Activated CD8-positive, alpha-beta memory T cell treated with anti-CD3 and anti-CD28 coated beads, Interleukin-2, amount 50 U/mL, for 1 hour (primary cell): ENCODE measurements around the gene ARHGAP15.

Experiments
- DNase-seq: peaks from one replicate; pipeline ENCODE4 v3.0.0-alpha.2; 2020; ENCODE audit errors: extremely low read depth

The ARHGAP15 gene

DNA sequence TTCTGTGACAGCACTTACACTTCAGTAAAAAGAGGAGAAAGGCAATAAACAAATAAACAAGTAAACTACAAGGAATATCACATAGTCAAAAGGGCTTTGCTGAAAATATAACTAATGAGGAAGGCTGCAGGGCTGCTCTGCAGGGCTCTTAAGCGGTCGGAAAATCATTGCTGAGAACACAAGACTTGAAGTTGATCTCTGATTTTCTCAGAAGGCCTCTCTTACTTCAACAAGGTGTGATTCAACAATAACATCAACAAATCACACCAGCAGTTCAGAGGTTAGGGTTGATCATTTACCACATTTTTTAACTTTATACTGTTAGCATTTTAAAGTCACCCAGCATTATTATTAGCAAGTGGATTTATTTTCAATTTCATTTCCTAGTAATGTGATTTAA lies 215.6 kb downstream of the ARHGAP15 start:
- DNase-seq, result no peak

DNA sequence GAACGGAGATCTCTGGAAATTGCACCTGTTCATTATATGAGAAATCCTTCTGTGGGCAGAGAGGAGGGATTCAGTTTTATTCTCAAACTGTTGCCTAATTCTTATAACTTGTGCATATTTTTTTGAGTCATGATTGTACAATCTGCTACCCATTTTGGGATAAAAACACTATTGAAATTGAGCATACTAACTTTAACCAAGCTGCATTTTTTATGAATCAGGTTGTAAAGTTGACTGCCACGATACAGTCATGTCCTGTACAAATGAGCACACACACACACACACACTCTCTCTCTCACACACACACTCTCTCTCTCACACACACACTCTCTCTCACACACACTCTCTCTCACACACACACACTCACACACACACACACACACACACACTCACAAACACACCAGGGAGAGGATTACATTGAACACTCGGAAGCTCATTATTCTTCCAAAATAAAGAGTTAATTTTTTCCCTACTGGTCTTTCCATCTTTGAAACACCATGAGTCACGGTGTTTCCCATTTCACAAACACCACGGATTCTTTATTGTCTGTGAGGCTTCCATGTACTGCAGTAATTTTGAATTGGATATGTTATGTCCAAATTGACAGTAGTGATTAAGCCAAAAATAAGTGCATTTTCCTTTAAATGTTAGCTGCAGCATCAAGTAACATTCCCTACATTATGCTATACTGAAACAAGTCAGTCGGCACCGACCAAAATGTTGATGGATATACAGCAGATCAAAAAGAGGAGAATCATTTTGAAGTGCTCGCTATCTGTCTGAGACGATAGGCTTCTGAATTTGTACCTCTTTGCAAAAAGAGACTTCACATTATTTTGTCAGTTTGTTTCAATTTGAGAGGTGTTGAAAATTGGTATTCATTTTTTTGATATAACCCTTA lies 216.9 kb downstream of the ARHGAP15 start:
- no peak for DNase-seq

DNA sequence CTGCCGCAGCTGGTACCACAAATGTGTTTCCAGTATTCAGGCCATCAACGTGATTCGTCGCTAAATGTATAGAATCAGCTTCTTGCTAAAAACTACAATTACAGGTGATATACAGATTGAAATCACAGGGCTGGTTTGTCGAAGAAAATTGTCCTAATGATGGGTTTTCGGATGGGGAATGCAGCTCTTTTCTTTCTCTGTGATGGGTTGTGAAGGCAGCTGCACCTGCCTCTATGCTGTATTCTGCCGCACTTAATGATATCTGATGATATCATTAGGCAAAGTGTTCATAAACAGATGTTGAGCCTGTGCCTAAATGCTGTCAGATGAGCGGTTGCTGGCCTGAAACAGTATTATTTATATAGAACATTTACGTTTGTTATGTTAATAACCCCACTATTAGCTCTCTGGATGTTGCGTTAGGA lies 218.1 kb downstream of the ARHGAP15 start:
- DNase-seq, result no peak

DNA sequence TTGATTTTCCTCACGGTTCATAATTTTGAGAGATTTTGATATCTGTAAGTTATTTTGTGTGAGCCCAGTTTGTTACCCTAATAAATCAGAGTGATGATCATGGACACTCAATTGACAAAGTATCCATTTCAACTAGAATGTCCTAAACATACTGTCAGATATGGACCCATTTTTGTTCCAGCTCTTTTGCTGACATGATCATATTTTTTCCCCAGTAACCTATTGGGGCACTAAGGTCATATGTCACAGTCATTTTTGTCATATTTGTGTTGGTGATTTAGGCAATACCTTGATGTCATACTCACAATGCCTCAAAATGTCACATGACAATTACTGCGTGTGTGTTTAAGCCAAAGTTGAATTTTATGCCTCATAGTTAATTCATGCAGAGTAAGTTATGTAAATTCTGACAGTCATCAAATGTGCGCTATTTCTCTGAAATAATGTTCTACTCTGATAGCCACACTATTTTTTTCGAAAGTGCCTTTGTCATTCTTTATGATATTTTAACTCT lies 218.7 kb downstream of the ARHGAP15 start:
- DNase-seq, result no peak

DNA sequence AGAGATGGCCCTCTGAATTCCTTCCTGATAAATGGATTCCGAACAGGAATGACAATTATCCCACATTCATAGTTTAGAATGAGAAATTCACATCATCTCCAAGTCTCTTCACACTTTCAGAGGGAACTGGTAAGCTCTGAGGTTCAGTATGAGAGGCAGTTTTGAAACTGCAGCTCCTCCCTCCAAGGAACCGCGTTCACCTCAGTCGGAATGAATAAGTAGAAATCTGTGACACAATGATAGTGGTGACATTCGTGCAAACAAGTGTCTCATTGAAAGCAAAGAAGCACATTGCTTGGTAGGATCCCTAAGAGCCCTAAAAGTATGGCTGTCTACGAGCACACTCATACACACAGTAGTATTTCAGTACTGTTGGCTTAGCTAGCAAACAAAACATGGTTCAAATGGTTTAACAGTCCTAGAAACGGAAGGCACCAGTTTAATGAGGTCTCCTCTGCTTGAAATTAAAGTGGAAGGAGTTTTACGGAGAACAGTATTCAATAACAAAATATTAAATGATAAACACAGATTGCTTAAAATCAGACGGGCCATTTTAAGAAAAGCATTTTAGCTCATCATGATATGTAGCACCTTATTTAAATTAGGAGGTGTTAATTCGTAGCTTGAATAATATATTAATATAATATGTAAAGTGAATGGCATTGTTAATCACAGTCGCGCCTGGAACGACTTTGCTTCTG lies 225.0 kb downstream of the ARHGAP15 start:
- DNase-seq, result no peak

DNA sequence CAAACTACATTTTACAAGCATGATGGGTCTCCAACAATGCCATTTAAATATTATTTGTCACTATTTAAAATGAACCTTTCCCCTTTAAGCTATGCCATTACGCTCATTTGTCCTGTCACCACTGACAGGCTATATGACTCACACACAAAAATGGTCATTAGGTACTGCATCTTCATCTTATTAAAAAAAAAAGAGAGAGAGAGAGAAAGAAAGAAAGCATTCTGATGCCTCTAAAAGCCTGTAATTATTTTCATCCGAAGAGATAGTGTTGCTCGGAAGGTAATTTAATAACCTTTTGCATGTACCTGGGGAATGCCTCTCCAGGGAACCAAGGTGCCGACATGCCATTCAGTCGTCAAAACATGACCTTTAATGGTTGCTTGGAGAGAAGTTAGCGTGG lies 226.7 kb downstream of the ARHGAP15 start:
- no peak for DNase-seq

DNA sequence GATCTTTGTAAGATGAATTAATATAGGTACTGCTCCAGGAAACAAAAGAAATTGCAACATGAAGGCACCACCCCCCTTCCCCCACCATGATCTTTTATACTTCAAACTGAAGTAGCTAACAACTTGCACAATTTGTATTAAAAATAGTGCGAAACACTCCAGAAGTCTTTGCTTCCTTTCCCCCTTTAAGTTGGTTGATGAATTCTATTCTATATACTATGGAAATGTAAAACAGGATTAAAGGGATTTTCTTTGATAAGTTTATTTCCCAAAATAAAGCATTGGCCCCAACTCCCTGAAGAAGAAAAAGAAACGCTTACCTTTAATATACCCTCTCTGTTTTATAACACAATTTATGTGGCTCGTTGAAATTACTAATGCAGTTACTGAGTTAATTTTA lies 227.1 kb downstream of the ARHGAP15 start:
- DNase-seq, result no peak

DNA sequence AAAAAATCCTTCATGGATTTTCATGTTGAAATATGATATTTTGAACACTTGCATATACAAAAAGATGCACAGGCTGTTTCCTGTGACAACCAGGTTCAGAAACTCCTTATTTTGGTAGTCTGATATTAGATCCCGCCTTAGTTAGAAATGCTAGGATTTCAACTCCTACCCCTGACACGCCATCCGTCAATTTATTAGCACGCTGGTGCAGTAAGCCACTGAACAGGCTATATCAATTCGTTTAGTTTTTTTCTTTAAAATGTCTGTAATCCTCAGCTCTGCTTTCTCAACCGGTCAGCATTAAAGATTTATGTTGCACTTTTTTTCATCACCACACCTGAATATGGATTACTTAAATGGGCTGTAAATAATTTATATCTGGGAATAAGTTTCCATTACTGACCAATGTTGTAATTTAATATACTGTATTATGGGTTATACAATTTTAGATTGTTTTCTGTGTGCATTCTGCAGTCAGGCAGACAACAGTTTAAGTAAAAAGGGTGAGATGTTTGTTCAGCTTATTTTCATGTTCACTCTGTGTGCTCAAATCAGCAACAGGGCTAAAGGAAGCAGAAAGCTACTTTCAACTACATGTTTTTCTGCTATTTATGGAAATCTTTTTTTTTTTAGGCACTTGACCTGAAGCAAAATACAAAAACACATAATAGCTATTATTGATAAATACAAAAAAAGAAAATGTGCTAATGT lies 227.7 kb downstream of the ARHGAP15 start:
- DNase-seq, result no peak

DNA sequence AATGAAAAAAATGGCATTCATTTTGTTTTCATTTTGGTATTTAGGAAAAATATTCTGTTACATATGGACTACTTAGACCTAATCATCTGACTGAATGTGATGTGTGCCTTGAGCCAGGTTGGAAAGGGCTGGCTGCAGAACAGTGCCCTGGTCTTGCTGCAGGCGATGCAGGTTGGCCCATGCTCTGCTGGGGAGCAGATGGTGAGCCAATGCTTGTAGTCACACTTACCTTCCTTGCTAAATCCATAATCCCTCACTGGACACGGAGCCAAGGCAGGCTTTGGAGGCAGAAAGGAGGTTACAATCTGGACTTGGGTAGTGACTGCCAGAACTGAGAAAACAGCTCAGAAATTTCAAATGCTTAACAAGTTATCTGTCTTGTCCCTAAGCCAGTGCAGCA lies 228.7 kb downstream of the ARHGAP15 start:
- DNase-seq, result no peak

DNA sequence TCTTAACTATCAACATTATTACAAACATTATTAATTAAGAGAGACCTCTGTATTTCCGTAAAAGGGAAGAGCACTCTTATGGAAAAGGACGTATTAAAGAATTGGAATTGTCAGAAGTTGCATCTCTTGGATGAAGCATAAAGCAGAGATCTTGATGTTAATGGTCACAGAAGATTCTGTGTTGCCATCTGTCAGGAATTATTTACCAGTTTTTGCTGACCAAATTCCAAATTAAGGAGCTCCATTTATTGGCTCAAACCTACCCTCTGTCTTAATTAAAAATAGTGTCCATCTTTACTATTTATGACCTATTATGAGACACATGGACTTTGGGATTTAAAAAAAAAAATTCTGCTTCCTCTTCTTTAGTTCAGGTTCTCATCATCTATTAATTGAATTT lies 232.1 kb downstream of the ARHGAP15 start:
- DNase-seq, result no peak

DNA sequence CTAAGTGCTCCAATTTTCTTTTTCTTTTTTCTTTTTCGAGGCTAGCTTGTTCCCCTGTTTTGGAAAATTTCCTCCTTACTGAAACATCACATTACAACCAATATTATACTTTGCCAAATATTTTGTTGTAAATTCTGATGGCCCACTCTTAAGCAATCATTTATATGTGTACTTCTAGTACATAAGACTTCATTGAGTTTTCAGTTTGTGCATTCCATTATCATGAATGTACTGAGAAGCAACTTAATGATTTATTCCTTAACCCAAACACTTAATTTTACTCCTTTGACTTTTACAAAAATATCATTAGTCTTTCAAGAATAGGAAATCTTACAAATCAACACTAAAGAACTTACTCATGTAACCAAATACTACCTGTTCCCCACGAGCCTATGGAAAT lies 242.4 kb downstream of the ARHGAP15 start:
- no peak for DNase-seq

DNA sequence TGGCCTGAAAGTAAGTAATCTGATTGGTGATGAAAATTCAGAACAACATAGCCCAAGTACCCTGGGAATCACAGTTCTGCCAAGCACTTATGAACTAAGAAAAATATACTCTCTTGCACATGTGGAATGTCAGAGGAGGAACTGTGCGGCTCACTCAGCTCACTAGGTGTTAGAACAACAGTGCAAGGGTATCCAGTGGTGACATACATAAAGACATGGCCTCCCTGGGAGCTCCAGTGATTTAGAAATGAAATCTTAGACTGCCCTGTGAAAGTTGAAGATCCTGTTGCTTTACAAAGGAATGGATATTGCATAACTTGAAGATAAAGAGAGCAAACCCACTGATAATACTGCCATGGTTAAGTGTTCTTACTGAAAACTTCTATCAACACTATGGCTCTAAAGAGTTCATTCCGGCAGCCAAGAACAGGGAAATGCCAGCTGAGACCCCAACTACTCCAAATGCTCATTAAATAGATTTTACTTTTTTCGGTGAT lies 246.2 kb downstream of the ARHGAP15 start:
- no peak for DNase-seq

DNA sequence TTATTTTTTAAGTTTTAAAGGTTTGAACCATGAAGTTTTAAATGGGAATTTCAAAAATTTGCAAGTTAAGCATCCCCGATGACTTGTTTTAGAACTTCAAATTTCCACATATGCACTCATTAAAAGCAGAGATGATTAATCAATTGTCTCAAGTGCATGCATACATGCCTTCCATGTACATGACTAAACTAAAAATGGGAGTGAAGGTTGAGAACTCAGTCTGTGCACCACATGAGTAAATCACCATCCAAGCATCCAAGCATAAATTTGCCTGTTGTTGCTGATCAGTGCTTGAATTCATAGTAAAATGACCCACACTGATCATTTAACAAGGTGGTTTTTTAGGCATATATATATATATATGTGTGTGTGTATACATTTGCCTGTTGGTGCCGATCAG lies 249.8 kb downstream of the ARHGAP15 start:
- no peak for DNase-seq

DNA sequence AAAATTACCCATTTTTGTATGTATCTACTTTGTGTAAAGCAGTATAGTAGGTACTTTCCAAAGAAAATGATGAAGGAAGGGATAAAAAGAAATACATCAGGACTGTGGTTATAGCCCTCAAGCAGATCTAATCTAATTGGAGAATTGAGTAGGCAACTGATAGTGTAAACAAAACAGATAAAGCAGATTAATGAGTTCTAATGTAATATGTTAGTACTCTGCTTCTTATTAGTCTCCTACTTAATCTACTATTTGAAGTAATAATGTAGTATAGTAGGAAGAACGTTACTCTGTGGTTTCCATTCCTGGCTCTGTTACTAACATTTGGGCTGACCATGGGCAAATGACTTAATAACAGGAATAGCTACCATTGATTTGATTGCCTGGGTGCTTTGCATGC lies 250.7 kb downstream of the ARHGAP15 start:
- DNase-seq, result no peak

DNA sequence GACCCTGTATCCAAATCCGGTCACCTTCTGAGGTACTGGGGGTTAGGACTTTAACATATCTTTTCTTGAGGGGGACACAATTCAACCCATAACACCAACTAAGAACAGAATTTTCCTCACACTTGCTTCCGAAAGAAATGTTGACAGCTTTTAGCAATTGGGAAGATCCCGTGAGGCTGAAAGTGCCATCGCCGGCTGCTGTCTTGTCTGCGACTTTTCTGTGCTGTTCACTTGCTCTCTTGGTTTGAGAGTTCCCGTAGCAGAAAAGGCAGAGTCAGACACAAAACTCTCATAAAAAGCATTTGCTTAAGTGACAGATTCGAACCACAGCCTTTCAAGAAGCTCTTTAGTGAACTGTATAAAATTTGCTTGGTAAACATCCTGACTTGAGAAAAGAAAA lies 253.4 kb downstream of the ARHGAP15 start:
- no peak for DNase-seq

DNA sequence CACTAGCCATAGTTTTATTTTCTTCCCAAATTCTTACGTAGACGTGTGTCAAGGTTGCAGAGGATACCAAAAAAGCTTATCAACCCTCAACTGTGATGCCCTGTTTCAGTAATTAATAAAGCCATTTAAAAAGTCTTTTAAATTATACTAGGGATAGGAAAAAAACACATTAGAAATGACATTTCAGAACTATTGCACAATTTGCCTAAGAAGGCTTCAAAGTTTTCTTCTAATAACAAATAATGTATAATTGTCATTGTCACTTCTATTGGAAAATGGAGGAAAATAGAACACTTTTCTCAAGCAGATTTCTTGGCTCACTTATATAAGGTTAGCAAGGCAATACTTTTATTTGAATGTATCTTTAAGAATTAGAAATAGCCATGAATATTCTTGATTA lies 253.8 kb downstream of the ARHGAP15 start:
- DNase-seq, result no peak

DNA sequence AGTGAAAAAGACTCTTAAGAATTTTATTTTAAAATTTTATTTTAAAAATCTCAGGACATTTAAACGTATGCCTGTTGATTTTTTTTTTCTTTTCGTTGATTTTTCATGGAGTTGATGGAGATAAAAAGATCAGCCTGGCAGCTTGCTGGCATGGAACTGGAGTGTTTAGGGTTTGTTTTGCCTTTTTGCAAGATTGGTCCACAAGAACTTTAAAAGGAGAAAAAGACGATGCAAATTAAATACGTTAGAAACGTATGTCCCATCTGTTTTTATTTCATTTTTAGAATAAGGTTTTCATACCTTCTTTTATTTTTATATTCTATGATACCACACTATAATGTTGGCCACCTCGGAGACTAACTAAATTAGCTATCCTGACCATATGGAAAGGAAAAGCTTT lies 254.9 kb downstream of the ARHGAP15 start:
- DNase-seq, result no peak

DNA sequence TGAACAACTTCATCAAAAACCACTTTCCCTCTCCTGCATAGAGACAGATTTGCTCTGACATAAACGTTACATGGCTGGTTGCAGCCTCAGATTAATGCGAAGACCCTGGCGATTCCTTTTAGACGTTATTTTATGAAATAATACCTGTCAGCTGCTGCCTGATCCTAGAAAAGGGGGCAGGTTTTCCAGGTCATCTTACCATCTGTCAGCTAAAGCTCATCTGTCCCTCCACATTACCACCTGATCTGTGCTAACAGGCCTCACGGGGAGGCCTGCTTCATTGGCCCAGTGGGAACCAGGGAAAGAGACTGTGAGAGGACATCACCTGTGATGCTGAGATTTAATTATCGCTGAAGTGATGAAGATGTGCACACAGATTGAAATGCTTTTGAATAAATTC lies 261.0 kb downstream of the ARHGAP15 start:
- DNase-seq, result no peak

DNA sequence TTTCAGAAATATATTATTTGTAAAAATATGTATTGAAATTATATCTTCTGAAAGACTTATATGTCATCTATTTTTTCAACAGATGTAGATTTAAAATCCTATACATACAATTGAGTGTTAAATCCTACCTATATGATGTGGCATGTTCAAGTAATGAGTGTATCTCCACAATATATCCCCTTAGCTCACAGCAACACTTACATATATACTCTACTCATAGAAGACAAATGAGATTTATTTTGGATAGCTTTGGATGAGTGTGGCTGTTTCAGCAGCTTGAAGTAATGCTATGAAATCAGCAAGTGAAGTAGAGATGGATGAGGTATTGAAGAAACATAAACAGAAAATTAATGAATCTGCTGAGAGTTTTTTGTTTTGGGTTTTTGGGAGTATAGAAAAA lies 263.1 kb downstream of the ARHGAP15 start:
- no peak for DNase-seq

DNA sequence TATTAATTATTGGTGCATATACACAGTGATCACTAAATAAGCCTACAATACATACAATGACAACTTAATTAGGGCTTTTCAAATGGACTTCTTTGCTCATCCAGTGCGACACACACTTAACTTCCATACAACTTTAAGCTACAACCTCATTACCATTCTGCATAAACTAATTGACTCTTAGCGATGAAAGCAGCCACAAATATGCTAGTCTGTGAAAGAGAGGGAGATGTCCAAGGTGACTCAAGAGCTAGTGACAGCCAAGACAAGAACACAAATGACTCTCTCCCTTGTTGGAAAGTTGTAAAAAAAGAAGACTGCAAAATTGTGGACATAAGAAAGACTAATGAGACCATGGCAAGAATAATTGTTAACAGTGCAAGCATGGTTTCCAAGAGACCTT lies 264.8 kb downstream of the ARHGAP15 start:
- no peak for DNase-seq

DNA sequence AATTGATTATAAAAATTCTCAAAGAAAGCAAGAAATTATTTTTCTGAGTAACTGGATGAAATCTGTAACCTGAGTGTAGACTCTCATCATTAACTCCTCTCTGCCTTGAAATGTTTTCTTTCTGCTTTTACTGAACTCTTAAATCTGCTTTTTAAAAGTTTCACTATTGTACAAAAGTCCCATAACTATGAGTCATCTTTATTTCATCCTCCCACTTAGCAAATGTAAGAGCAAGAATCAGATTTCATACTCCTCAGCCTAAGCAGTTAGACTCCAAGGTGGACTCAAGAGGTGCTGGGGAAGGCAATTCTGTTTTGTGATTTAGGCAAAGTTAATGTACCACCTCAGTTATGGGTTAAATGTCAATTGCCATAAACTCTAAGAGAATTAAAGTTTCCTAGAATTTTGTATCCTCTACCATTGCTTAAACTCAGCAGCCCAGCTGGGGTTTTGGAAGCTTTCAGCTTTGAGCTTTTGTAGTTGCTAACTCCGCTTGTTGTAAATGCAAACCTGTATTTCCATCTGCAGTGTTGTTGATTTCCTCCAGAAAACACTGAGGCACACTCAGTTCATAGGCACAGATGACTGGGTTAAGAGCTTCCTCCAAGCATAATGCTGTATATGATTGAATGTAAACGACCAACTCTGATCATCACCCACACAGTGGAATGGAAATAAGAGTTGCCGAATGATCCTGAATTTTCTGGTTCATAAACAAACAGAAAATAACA lies 268.8 kb downstream of the ARHGAP15 start:
- no peak for DNase-seq

DNA sequence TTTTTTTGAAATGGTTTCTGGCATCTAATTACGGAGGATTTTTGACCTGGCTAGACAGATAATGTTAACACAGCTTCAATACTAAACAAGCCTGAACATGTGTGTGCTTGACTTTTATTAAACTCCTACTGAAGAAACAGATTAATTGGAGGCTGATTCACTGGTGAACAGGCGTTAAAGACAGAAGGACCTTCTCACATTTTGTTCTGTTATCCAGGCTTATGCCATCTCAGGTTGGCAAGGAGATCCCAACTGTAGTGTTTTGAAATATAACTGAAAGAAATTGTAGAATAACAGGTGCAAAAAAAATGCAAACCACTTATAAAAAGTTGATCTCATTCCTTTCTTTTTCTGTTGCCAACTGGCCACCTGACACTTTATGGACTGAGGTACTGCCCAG lies 269.6 kb downstream of the ARHGAP15 start:
- DNase-seq, result no peak
